CD4-positive, alpha-beta T cell (primary cell): ENCODE measurements around the gene LLGL2. TPM values are rescaled to one million over a fixed set of nuclear protein-coding genes. Genes with fewer than 3 reads are reported as not detected.

Experiments
- ATAC-seq: fragments of 200-7000 bp; cut with Tn5 transposase; one replicate; pipeline ENCODE4 v1.10.0; 2022; ENCODE audit warnings: mild to moderate bottlenecking; ENCODE audit not compliant: poor library complexity
- CTCF ChIA-PET: fragments of 350-600 bp; sonication (Branson Sonifier 250); formaldehyde crosslinking; loops from one replicate; lab custom pipeline; 2021; ENCODE audit warnings: antibody characterized with exemption, inconsistent platforms; lab: Charles Lee
- POLR2A ChIA-PET: fragments of 350-600 bp; sonication (Branson Sonifier 250); formaldehyde crosslinking; loops from one replicate; lab custom pipeline; 2021; ENCODE audit warnings: antibody characterized with exemption, inconsistent platforms; lab: Charles Lee
- DNase-seq, 14 experiments: peaks; one replicate each; pipeline ENCODE4 v3.0.0-alpha.2; 2013 to 2020; ENCODE audit warnings: mixed read lengths in 2 of 14
- H3K27ac ChIP-seq, 2 donors: one replicate each; pipeline versions ENCODE4 v1.5.1 to v1.7.0; 2013; ENCODE audit warnings: low read length in 2 of 2, low read depth in 1 of 2, mild to moderate bottlenecking in 1 of 2
- H3K27me3 ChIP-seq, 2 experiments: 1 replicate in 1 of 2; 2 replicates in 1 of 2; pipeline versions ENCODE4 v1.6.1 to v1.7.0; 2013; ENCODE audit warnings: low read length in 2 of 2, control low read depth in 1 of 2, mild to moderate bottlenecking in 1 of 2, moderate library complexity in 1 of 2; ENCODE audit not compliant: insufficient read depth in 2 of 2, control insufficient read depth in 1 of 2
- H3K36me3 ChIP-seq: one replicate; pipeline ENCODE4 v1.6.1; 2013; ENCODE audit warnings: low read length, control low read depth; ENCODE audit not compliant: insufficient read depth
- H3K4me1 ChIP-seq: one replicate; pipeline ENCODE4 v1.6.1; 2013; ENCODE audit warnings: low read length, control low read depth; ENCODE audit not compliant: insufficient read depth
- H3K4me3 ChIP-seq: one replicate; pipeline ENCODE4 v1.5.1; 2013; ENCODE audit warnings: mild to moderate bottlenecking, low read length, moderate library complexity
- H3K9me3 ChIP-seq, 2 experiments: 1 replicate in 1 of 2; 2 replicates in 1 of 2; pipeline versions ENCODE4 v1.6.1 to v1.7.0; 2013; ENCODE audit warnings: low read length in 2 of 2, mild to moderate bottlenecking in 2 of 2, control low read depth in 1 of 2, moderate library complexity in 1 of 2; ENCODE audit not compliant: control insufficient read depth in 1 of 2, insufficient read depth in 1 of 2
- H3K27ac Mint-ChIP-seq: one replicate; pipeline ENCODE4 v1.8.0; 2020; ENCODE audit warnings: mixed read lengths
- H3K27me3 Mint-ChIP-seq: one replicate; pipeline ENCODE4 v1.8.0; 2021; ENCODE audit warnings: mixed read lengths
- H3K36me3 Mint-ChIP-seq: one replicate; pipeline ENCODE4 v1.8.0; 2021; ENCODE audit warnings: low read depth, mixed read lengths
- H3K4me1 Mint-ChIP-seq: one replicate; pipeline ENCODE4 v1.8.0; 2021; ENCODE audit warnings: low read depth, mixed read lengths
- H3K4me3 Mint-ChIP-seq: one replicate; pipeline ENCODE4 v1.8.0; 2020; ENCODE audit warnings: mild to moderate bottlenecking, mixed read lengths
- H3K9me3 Mint-ChIP-seq: one replicate; pipeline ENCODE4 v1.8.0; 2020; ENCODE audit warnings: mixed read lengths
- intact Hi-C, 2 experiments: fragments of 100-400 bp; cut with DNase I in 1 of 2; cut with micrococcal nuclease in 1 of 2; formaldehyde crosslinking; loops; one replicate each; pipeline versions ENCODE4 v1.15.1 to v1.9.0; 2023 to 2025; cut with DNase I, micrococcal nuclease
- total RNA-seq, 174 experiments: library from RNA in 2 of 174; stranded (reverse) in 2 of 174; gene quantifications; one replicate each; pipeline ENCODE4 v1.2.3 and lab custom pipeline; 2021 to 2026
- TF ChIP-seq, protein P1 (sequence below): fragments of 200-600 bp; IDR thresholded peaks from one replicate; pipeline ENCODE4 v1.8.0; 2022; ENCODE audit warnings: antibody characterized with exemption, mild to moderate bottlenecking

The LLGL2 gene
- total RNA-seq, 2 experiments from 2014 or later, result 31.2 to 34.2 TPM

GRCh38 chr17:75565618-75566017, 40.1 kb downstream of the LLGL2 start:
- ATAC-seq, result no peak
- H3K27me3 Mint-ChIP-seq, result no peaks in the 10 kb centered on the region

DNA sequence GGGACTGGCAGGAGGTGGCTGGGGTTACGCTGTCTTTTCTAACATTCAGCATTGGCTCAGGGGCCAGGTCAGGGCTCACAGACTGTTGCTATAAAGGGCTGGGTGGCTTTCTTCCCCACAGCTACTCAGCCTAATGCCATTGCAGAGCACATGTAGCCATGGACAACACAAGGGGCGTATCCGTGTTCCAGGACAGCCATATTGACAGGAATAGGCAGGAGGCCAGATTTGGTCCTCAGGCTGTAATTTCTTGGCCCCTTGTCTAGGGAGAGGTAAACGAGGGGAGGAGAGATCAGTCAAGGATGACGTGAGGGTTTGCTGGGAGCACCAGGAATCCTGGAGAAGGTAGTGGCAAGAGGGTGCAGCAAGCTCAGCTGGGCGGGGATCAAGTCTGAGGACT, 40.9 kb downstream of the LLGL2 start:
- POLR2A ChIA-PET, result no interaction called here
- TF ChIP-seq, protein P1, sequence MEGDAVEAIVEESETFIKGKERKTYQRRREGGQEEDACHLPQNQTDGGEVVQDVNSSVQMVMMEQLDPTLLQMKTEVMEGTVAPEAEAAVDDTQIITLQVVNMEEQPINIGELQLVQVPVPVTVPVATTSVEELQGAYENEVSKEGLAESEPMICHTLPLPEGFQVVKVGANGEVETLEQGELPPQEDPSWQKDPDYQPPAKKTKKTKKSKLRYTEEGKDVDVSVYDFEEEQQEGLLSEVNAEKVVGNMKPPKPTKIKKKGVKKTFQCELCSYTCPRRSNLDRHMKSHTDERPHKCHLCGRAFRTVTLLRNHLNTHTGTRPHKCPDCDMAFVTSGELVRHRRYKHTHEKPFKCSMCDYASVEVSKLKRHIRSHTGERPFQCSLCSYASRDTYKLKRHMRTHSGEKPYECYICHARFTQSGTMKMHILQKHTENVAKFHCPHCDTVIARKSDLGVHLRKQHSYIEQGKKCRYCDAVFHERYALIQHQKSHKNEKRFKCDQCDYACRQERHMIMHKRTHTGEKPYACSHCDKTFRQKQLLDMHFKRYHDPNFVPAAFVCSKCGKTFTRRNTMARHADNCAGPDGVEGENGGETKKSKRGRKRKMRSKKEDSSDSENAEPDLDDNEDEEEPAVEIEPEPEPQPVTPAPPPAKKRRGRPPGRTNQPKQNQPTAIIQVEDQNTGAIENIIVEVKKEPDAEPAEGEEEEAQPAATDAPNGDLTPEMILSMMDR, result no peak
- Histone ChIP-seq H3K27me3 (no peaks in the 10 kb centered on the region), H3K27ac (no peak overlapping the region), H3K4me3 (no peak overlapping the region), H3K9me3 (no peaks in the 10 kb centered on the region), H3K4me1 (peaks cover 2% of the 10 kb centered on the region), H3K36me3 (peaks cover 42% of the 10 kb centered on the region)
- Mint-ChIP-seq H3K9me3 (no peaks in the 10 kb centered on the region), H3K27ac (no peak overlapping the region), H3K36me3 (peaks cover 19% of the 10 kb centered on the region), H3K4me1 (no peaks in the 10 kb centered on the region), H3K27me3 (no peaks in the 10 kb centered on the region), H3K4me3 (no peak overlapping the region)
- DNase-seq (no peak), ATAC-seq (no peak)
- intact Hi-C loops, result no loop called here
- CTCF ChIA-PET, result no interaction called here

More at GRCh38 chr17:75565618-75566017, 40.1 kb downstream of the LLGL2 start:
- Histone ChIP-seq H3K4me3 (no peak overlapping the region), H3K4me1 (peaks cover under 1% of the 10 kb centered on the region), H3K27ac (no peak overlapping the region), H3K36me3 (peaks cover 42% of the 10 kb centered on the region), H3K27me3 (no peaks in the 10 kb centered on the region), H3K9me3 (no peaks in the 10 kb centered on the region)
- Mint-ChIP-seq H3K9me3 (no peaks in the 10 kb centered on the region), H3K4me1 (no peaks in the 10 kb centered on the region), H3K36me3 (peaks cover 19% of the 10 kb centered on the region), H3K4me3 (no peak overlapping the region), H3K27ac (no peak overlapping the region)
- ChIA-PET POLR2A (no interaction called here), CTCF (no interaction called here)
- TF ChIP-seq, protein P1, result no peak
- intact Hi-C loops, result no loop called here
- no peak for DNase-seq

- intact Hi-C loops, result no loop called here
- Mint-ChIP-seq H3K27me3 (no peaks in the 10 kb centered on the region), H3K36me3 (peaks cover 19% of the 10 kb centered on the region), H3K9me3 (no peaks in the 10 kb centered on the region), H3K27ac (no peak overlapping the region), H3K4me3 (no peak overlapping the region), H3K4me1 (no peaks in the 10 kb centered on the region)
- Histone ChIP-seq H3K4me3 (no peak overlapping the region), H3K36me3 (peaks cover 42% of the 10 kb centered on the region), H3K27ac (no peak overlapping the region), H3K4me1 (peaks cover 6% of the 10 kb centered on the region), H3K27me3 (no peaks in the 10 kb centered on the region), H3K9me3 (no peaks in the 10 kb centered on the region)
- ChIA-PET CTCF (no interaction called here), POLR2A (interaction anchor here (0.7 kb wide), 1 partner anchor 84 kb away, joined by 3 read pairs; no protein-coding TSS in a partner anchor)
- ATAC-seq, result no peak
- TF ChIP-seq, protein P1, result no peak
- DNase-seq, result no peak
These were observed 41.3 kb downstream of the LLGL2 start for GRCh38 chr17:75566834-75567233.
